Left renal pelvis (tissue), 4 donors: ENCODE data around the gene ETHE1. TPM values are rescaled to one million over a fixed set of nuclear protein-coding genes. Genes with fewer than 3 reads are reported as not detected.
A peak's percentile ranks its signal among the peaks of the same experiment; 100 is the strongest.

Source experiments
- DNase-seq, 4 donors: peaks; one replicate each; pipeline ENCODE4 v3.0.0-alpha.2; 2013; ENCODE audit warnings: low read depth in 4 of 4, low spot score in 3 of 4
- polyA plus RNA-seq, 4 donors: library from polyadenylated mRNA; unstranded; fragments of 120-200 nt; gene quantifications; one replicate each; pipeline ENCODE4 v1.2.1, GENCODE V29; 2013; ENCODE audit not compliant: insufficient read length in 4 of 4

The ETHE1 gene
- polyA plus RNA-seq, 4 donors: 22.2 to 30.4 (median 25.6) TPM

DNA sequence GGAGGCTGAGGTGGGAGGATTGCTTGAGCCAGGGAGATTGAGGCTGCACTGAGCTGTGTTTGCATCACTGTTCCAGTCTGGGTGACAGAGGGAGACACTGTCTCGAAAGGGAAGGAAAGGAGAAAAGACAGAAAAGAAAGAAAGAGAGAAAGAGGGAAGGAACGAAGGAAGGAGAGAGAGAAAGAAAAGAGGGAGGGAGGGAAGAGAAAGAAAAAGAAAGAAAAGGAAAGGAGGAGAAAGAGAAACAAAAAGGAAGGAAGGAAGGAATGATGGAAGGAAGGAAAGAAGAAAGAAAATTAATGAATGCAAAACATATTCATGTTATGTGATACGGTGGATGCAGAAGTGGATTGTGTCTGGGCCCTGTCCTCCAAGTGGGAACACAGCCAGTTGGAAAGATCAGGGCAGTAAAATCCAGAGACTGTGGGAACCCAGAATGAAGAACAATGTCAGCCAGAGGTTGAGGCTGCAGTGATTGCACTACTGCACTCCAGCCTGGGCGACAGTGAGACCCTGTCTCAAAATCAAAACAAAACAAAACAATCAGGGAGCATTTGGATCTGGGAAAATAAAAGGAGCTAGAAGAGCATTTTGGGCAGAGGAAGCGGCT is 28.7 kb downstream of the ETHE1 start:
- no peak for DNase-seq

GRCh38 chr19:43496960-43497359 is 30.0 kb downstream of the ETHE1 start:
- no peak for DNase-seq

GRCh38 chr19:43495082-43495481 is 31.9 kb downstream of the ETHE1 start:
- DNase-seq: no peak

DNA sequence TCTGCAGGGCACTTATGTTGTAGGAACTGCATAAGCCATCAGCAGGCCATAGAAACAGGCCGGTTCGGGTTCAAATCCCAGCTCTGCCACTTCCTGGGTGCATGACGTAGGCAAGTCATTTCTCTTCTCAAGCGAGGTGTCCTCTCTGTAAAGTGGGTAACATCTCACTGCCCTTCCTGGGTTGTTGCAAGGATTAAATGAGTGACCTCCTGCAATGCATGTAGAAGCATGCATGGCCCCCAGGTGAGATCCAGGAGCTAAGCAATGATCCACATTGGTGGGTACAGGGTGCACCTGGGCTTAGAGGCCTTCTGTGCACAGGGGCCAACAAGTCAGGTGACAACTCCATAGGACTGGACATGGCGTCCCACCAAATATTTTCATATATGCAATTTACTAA is 36.2 kb downstream of the ETHE1 start:
- no peak for DNase-seq

- no peak for DNase-seq
Observed at GRCh38 chr19:43489979-43490599, 36.9 kb downstream of the ETHE1 start.

GRCh38 chr19:43489310-43489709 is 37.7 kb downstream of the ETHE1 start:
- no peak for DNase-seq

GRCh38 chr19:43488179-43488578 is 38.8 kb downstream of the ETHE1 start:
- no peak for DNase-seq

DNA sequence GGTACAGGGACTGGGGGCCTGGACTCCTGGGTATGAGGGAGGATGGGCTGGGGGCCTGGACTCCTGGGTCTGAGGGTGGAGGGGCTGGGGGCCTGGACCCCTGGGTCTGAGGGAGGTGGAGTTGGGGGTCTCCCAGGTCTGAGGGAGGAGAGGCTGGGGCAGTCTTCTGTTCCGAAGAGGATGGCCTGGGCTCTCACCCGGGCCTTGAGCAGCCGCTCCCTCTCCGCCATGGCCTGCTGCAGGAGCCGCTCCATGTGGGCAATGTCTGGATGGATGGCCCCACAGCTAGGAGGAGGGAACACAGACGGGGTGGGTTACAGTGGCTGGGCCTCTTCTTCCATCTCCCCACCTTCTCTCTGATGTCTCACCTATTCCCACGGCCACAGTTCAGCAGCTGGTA is 40.6 kb downstream of the ETHE1 start:
- DNase-seq: no peak

- DNase-seq: no peak
Observed at GRCh38 chr19:43485951-43486350, 41.0 kb downstream of the ETHE1 start.

DNA sequence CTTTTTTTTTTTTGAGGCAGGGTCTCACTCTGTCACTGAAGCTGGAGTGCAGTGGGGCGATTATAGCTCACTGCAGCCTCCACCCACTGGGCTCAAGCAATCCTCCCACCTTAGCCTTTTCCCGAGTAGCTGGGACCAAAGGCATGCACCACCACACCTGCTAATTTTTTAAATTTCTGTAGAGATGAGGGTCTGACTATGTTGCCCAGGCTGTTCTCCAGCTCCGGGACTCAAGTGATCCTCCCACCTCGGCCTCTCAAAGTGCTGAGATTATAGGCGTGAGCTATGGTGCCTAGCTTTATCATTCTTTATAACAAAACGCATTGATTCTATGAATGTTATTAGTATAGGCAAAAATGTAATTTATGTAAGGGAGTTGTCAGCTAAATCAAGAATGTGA is 43.7 kb downstream of the ETHE1 start:
- DNase-seq: no peak

GRCh38 chr19:43482193-43482592 is 44.8 kb downstream of the ETHE1 start:
- DNase-seq: no peak

GRCh38 chr19:43481701-43482100 is 45.3 kb downstream of the ETHE1 start:
- no peak for DNase-seq

- no peak for DNase-seq
Observed at GRCh38 chr19:43480574-43480973, 46.4 kb downstream of the ETHE1 start.

GRCh38 chr19:43479961-43480561 is 46.9 kb downstream of the ETHE1 start:
- no peak for DNase-seq

GRCh38 chr19:43479226-43479625 is 47.8 kb downstream of the ETHE1 start:
- DNase-seq: no peak

DNA sequence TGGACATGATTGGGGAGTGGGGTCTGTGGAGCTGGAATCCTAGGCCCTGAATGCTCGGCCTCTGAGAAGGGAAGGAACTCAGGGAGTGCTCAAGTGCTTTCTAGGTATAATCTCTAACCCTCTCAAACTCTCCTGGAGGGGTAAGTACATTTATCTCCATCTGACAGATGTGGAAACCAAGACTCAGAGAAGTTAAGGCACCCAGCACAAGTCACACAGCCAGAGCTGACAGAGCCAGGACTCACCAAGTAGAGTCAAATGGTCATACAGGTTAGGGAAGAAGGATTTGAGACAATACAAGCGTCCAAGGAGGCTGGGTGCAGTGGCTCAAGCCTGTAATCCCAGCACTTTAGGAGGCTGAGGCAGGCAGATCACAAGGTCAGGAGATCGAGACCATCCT is 48.7 kb downstream of the ETHE1 start:
- DNase-seq: no peak

DNA sequence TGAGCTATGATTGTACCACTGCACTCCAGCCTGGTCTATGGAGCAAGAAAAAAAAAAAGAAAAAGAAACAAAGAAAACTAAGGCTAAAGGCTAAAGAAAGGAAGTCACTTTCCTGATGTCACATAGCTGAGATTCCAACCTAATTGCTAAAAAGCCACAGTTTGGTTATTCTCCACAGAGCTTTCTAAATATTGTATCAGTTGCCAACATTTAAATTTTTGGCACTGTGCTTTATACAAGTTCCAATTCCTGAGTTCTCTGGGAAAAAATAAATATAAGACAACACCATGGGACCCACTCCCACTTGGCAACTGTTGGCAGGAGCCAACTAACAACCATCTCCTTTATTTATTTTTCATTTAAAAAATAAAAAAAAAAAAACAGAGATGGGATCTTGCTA is 50.4 kb downstream of the ETHE1 start:
- no peak for DNase-seq

DNA sequence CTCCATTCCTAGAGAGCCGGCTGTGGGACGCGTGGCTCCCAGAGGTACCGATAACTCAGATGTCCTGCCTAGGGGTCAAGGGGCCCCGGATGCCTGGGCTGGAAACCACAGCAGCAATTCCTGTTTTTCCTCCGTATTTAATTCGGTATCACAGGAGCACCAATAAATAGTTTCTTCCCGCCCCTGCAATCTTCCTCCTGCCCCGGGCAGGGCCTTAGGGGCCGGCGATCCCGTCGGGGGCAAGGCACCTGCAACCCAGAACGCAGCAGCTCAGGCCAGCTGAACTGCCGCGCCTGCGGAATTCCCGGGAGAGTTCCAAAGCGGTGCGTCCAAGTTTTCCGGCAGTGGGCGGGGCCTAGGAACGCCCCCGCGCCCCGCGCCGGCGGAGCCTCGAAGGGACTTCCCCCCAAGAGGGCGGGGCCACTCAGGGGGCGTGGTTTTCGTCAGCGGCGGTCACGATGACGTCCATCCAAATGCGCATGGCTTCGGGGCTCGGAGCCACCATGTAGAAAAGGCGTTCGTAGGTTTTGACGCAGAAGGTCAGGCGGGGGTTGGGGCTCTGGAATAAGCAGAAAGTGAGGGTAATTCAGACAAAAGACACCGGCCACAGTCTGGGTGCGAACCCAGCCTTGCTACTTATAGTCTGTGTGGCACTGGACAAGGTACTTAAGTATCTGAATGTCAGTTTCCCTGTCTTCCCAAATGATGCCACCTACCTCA is 51.9 kb downstream of the ETHE1 start:
- peak; percentile 79 to 88 (median 84) for DNase-seq

GRCh38 chr19:43474487-43474886 is 52.5 kb downstream of the ETHE1 start:
- DNase-seq: no peak

- no peak for DNase-seq
Observed at GRCh38 chr19:43471091-43471490, 55.9 kb downstream of the ETHE1 start.

GRCh38 chr19:43470288-43470687 is 56.7 kb downstream of the ETHE1 start:
- DNase-seq: no peak

DNA sequence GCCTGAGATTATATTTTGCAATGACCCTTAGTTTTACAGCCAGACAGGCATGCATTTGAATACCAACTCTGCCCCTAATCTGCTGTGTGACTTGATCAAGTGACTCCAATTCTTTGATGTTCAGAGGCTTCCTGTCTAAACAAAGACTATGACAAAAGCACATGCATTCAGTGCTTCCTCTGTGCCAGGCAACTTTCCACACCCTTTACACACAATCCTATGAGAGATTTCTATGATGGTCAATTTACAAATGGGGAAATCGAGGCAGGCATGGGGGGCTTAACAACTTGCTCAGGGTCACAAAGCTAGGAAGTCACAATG is 57.9 kb downstream of the ETHE1 start:
- DNase-seq: no peak
